Renal pelvis (tissue), 4 donors: ENCODE data around the gene CCDC107. TPM values are rescaled to one million over a fixed set of nuclear protein-coding genes. Genes with fewer than 3 reads are reported as not detected.
A peak's percentile ranks its signal among the peaks of the same experiment; 100 is the strongest.

Source experiments
- DNase-seq: peaks from one replicate; pipeline ENCODE4 v3.0.0-alpha.2; 2013
- polyA plus RNA-seq, 3 donors: library from polyadenylated mRNA; unstranded; fragments of 120-200 nt; gene quantifications; one replicate each; pipeline ENCODE4 v1.2.1, GENCODE V29; 2013; ENCODE audit not compliant: insufficient read length in 3 of 3

The CCDC107 gene
- polyA plus RNA-seq, 3 donors: 16.9 to 21.1 (median 18.5) TPM

DNA sequence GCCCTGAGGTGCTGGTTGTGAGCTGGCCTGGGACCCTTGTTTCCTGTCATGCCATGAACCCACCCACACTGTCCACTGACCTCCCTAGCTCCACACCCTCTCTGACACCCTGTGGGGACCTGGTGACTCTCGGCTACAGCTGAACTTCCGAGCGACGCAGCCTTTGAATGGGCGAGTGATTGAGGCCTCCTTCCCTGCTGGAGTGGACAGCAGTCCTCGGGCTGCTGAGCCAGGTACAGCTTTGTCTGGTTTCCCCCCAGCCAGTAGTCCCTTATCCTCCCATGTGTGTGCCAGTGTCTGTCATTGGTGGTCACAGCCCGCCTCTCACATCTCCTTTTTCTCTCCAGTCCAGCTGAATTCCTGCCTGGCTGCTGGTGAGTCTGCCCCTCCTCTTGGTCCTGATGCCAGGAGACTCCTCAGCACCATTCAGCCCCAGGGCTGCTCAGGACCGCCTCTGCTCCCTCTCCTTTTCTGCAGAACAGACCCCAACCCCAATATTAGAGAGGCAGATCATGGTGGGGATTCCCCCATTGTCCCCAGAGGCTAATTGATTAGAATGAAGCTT lies 21.8 kb downstream of the CCDC107 start:
- DNase-seq: no peak

DNA sequence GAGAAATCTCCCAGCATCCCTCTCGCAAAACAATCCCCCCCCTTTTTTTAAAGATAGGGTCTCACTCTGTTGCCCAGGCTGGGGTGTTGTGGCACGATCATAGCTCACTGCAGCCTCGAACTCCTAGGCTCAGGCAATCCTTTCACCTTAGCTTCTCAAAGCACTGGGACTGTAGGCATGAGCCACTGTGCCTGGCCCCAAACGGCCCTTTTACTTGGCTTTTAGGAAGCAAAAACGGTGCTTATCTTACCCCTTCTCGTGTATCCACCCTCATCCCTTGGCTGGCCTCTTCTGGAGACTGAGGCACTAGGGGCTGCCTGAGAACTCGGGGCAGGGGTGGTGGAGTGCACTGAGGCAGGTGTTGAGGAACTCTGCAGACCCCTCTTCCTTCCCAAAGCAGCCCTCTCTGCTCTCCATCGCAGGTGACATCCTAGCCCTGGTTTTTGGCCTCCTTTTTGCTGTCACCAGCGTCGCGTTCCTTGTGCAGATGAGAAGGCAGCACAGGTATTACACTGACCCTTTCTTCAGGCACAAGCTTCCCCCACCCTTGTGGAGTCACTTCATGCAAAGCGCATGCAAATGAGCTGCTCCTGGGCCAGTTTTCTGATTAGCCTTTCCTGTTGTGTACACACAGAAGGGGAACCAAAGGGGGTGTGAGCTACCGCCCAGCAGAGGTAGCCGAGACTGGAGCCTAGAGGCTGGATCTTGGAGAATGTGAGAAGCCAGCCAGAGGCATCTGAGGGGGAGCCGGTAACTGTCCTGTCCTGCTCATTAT lies 22.4 kb downstream of the CCDC107 start:
- DNase-seq: no peak

DNA sequence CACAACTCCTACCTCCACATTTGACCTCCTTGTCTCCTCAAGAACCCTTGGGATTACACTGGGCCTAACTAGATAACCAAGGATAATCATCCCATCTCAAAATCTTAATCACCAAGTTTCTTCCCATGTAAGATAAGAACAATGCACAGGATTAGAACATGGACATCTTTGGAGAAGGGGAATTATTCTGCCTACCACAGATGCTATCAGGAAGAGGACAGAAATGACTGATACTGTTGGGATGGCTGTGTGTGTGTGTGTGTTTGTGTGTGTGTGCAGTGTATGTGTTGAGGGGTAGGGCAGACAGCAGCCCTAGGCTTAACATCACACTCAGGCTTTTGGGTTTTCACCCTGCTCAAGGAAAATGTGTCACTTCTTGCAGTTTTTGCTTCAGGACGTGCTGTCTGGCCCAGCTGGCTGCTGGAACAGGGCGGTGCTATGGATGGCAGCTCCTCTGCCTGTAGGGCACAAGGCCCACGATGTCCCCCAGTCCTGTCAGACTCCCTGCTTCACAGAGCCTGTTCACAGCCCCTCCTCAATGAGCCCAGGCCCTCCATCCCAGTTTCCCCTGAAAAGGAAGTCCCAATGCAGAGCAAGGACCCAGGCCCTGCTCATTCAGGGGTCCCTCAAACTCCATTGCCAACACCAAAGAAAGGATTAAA lies 23.4 kb downstream of the CCDC107 start:
- no peak for DNase-seq

DNA sequence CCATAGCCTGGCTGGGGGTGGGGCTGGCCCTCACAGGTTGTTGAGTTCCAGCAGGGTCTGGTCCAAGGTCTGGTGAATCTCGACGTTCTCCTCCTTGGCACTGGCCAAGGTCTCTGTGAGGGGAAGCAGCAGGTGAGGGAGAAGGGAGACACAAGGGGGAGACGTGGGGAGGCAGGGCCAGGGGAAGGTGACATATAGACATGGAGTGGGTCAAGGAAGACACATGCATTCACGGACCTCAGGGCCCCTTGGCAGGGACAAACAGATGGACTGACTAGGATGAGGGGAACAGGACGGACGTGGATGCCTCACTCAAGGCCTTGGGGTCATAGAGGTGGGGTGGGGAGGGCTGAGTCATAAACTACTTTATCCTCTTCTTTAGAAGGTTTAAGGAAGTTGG lies 24.0 kb downstream of the CCDC107 start:
- DNase-seq: no peak

DNA sequence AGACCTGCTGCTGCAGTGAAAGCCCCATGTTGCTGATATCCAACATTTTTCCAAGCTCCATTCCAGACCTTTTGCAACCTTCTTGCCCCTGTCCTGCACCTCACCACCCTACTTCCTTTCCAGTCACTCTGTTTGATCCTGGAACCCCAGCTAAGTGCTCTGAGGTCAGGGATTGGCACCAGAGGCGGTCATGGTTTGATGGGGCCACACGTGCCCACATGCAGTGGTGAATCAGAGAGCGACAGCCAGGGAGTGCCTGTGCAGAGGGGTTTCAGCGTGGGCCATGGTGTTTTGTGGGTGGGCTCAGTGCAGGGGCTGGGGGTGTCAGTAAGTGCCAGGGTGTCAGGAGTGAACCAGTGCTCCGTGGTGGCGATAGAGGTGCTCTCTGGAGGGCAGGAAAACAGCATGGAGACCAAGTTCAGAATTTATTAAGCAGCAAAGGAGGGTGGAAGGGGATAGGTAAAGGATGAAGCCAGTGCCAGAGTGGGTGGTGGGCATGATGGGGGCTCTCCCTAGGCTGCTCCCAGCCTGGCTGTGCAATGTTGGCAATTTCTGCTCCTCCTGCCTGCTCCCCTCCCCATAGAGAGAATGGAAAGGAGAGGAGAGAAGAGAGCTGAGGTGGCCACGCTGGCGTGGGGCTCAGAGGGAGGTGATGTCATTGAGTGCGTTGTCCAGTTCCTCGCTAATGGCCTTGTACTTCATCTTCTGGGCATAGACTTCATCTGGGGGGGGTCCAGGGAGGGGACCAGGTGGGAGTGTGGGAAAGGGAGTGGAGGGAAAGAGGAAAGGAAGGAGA lies 24.6 kb downstream of the CCDC107 start:
- no peak for DNase-seq

DNA sequence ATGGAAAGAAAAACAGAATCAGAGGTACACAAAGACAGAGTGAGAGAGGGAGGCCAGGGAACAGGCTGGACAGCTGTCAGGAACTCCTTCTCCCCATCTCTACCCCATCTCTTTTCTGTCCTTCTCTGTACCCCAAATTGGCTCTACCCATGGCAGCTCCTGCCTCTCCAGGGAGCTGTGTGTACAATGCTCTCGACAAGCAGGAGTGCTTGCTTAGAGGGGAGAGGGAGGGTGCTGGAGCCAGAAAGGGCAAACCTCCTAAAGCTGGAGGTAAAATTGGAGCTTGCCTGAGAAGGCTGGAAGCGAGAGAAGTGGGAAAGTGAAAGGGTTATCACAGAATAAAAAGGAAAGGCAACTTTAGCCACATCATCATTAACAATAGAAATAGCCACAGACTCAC lies 25.2 kb downstream of the CCDC107 start:
- no peak for DNase-seq

DNA sequence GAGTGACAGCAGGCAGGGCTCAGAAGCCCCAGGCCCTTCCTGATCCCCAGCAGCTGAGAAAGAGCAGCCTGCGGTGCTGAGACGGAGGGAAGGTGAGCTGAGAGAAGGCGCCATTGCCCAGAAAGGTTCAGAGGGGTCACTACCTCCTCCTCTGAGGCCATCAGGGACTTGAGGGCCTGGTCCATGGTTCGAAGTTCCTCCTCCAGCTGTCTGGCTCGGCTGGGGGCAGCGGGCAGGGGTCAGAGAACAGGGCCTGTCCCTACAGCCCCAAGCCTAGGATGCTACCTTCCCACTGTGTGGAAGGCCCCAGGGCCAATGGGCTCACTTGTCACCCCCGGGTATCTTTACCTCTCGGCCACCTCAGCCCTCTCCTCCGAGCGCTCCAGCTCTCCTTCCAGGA lies 26.8 kb downstream of the CCDC107 start:
- DNase-seq: no peak

DNA sequence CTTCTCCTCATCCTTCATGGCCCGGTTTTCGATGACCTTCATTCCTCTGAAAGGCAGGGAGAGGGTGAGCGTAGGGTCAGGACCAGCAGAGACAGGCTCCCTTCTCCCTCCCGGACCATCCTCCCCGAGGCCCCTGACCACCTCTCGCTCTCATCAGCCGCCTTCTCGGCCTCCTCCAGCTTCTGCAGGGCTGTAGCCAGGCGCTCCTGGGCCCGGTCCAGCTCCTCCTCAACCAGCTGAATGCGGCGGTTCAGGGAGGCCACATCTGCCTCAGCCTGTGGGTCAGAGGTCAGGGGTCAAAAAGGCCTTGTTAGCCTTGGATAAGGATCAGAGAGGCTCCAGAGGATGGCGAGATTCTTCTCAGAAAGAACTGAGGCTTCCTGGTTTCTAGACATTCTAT lies 27.4 kb downstream of the CCDC107 start:
- no peak for DNase-seq

DNA sequence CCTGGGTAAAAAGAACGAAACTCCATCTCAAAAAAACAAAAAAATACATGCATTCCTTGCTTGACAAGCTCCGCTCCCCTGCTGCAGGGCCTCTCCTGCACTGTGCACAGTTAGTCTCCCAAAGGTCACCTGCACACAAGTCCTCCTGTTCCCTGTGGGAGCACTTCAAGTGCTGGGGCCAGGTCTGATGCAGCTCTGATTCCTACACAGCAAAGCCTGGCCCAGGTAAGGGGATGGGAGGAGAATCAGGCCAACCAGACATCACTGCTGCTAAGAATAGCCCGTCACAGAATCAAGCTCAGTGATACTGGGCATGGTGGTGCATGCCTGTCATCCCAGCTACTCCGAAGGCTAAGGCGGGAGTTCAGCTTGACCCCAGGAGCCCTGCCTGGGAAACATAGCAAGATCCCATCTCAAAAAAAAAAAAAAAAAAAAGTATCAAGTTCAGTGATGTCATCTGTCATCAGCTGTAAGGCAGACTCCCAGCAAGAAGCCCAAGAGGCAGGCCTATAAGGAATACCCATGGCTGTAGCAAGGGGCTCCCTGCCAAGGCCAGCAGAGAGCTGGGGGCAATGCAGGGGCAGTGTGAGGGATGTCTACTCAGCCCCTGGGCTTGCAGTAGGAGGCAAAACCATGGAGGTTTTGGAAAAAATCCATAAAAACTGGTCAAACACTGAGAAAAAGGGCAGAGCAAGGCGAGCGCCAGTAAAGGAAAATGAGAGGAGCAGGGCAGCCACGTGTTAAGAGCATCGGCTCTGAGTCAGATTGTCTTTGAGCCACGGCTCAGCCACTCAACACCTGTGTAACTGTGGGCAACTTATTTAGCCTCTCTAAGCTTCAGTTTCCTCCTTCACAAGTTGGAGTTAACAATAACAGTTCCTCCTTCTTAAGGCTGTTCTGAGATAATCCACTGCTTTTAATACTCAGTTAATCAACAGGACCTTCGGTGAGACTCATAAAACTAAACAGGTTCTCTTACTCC lies 28.4 kb downstream of the CCDC107 start:
- no peak for DNase-seq

DNA sequence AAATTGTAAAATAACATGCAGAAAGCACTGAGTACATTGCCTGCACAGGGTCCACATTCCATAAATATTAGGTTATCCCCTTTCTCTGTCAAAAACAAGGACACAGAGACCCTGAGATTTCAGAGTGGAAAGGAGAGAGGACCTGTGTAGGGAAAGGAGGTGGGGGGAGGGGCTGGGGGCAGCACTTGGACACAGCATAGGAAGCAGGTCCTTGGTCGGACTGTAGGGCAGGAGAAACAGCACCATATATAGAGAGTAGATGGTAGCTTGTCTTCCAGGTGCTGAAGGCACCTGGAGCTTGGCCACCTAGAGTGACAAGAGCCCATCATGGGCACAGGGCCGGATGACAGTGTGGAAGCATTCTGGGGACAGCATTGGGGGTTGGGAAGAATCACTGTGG lies 29.2 kb downstream of the CCDC107 start:
- no peak for DNase-seq

DNA sequence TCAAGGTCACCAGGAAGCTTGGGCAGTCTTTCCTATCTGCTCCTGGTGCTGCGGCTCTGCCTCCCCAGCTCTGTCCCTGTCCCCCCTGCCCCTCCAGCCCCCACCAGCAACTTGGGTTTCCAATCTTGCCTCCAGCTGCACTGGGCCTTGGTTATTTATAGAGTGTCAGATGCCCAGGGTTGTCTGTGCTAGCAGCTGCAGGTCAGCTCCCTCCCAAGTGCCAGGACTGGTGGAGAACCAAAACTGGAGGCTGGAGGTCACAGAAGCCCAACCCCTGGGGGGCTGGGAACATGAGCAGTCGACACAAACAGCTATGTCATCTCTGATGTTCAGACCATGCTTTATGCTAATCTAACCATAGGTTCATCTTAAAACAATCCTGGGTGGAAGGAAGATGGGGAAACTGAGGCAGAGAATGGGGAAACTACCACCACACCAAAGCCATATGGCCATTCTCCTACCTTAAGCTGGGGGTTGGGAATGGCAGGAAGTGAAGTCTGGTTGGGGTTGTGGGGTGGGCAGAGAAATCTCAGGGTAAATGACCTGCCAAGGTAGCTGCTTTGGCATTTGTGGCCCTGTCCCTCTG lies 30.0 kb downstream of the CCDC107 start:
- no peak for DNase-seq

DNA sequence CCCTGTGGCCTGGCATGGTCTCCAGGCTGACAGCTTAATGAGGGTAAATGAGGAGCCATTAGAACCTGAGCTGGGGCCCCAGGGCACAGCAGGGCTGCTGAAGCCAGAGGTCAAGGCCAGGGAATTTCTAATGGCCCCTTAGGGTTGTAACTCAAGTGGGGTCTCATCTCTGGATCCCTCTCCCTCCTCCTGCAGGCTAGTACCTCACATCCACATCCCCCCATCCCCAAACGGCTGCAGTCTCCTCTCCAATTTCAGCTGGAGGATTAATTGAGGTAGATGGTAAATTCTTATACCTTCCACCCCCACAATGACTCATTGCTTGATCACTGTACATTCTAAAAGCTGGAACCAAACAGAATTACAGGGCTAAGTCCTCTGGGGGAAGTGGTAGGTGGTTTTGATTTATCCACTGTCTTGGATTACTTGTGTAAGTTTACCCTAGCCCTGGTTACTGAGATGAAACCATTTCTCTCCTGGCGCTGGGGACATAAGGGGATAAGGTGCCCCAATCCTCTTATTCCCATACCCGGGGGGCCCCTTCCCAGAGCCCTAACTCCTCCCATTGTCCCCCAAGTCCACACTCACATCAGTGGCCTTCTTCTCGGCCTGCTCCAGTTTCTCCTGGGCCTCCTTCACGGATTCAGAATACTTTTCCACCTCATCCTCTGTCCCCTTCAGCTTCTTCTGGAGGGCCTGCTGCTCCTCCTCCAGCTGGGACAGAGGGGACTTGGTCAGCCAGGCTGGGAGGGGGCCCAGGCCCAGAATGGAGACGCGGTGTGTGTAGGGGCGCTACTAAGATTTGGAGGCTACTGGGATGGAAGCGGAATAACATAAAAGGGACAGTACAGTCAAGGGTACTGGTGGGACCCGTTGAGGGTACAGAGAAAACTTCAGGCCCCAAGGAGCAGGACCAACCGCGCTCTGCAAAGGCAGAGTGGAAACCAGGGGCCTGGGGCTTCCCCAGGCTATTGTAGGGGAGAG lies 30.8 kb downstream of the CCDC107 start:
- no peak for DNase-seq

DNA sequence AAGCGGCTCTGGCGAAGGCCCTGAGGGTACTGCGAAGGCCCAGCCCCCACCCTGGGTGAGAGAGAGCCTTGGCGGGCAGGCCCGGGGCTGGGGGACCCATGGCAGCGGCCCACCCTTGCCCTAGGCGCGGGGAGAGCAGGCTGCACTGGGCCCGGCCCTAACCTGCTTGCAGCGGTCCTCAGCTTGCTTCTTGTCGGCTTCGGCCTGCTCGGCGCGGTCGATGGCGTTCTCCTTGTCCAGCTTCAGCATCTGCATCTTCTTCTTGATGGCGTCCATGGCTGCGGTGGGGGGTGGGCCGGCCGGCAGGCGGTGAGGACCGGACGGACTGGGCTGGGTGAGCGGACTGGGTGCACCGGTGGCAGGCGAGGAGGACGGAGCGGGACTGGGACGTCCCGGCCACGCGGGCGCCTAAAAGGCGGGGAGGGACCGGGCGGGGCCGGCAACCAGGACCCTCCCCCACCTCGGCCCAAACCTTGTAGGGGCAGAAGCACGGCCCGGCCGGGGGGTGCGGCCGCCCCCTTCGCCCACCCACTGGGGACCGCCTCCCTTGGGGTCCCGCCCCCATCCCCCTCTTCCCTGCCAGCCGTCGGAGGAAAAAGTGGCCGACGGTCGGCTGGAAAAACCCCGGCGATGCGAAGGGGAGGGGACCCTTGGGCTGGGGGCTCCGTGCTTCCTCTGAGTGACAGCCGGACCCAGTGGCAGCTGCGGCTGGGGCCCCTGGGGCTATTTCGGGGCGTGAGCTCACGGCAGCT lies 31.6 kb downstream of the CCDC107 start, which contains the start of gene TPM2:
TPM2 (minus strand) TSS at position 384 of the 752 bp plus-strand sequence; CDS start at position 276, 108 bp downstream.
- peak; percentile 76 for DNase-seq

DNA sequence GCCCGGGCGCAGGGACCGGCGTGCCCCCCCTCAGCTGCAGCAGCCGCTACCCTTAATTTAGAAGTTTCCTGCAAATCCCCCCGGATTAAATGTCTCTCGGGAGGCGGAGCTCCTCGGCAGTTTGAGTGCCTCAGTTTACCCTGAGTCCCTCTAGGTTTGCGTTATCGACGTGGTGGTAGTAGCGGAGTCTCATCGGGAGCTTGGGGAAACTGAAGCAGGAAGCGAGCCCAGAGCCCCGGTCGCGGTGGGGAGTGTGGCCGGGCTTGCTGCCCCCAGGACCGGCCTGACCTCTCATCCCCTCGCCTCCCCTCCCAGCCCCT lies 32.2 kb downstream of the CCDC107 start:
- no peak for DNase-seq

DNA sequence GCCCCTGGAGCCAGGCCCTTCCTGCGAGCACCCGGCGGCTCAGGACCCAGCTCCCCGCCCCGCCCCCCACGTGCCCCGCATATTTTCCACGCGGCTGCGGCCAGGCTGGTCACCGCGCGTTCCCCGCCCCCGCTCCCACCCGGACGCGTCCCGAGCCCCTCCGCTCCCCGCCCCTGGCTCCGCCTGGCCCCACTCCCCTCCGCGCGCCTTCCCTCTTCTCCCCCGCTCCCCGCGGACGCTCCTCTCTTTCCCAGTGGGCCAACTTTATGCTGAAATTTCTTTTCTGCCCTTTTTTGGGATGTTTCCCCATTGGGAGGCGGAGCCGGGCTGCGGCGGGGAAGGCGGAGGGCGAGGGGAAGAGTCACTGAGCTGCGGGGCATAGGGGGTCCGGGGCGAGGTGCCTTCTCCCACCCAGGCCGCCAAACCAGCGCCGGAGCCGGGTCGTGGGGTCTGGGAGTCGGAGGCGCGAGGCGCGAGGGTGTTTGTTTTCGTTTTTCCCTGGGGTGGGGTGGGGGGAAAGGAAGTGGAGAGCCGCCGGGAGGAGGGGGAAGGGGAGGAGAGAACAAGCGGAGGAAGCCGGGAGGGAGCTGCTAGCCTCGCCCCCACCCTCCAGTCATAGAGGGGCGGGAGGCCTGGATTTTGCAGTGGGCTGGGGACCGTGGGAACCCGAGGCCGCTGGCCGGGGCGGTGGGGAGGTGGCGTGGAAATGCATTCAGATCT lies 32.7 kb downstream of the CCDC107 start:
- no peak for DNase-seq

DNA sequence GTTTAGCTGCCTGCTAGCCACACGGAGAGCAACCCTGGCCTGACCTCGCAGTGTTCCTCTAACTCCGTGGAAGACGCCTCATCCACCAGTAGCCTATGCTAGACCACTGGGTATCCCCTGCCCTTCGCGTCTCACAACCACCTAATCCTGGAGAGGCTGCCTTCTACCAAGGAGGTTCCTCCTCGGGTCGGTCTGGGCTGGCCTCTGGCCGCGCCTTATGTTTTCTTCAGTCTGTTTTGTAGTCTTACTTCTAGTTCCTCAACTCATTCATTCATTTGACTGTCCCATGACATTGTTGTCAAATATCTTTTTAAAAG lies 33.2 kb downstream of the CCDC107 start:
- DNase-seq: no peak

DNA sequence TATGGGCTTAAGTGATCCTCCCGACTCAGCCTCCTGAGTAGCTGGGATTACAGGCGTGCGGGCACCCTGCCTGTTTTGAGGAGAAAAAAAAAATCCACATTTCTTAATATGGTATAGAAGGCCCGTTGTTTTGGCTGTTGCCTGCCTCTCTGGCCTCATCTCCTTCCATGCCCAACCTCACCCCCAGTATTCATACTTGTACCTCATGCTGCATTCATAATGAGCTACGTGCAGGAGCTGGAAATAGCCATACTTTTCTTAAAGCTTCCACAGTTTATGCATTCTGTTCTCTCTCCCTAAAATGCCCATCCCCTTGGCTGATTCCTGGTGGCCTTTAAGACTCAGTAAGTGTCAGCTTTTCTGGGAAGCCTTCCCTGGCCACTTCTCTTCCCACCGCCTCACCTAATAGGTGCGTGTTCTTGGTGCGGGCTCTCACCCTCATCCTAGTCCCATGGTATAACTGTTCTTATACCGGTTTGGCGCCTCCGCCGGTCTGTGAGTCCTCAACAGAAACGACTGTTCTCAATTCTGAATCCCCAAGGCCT lies 33.7 kb downstream of the CCDC107 start:
- DNase-seq: no peak

DNA sequence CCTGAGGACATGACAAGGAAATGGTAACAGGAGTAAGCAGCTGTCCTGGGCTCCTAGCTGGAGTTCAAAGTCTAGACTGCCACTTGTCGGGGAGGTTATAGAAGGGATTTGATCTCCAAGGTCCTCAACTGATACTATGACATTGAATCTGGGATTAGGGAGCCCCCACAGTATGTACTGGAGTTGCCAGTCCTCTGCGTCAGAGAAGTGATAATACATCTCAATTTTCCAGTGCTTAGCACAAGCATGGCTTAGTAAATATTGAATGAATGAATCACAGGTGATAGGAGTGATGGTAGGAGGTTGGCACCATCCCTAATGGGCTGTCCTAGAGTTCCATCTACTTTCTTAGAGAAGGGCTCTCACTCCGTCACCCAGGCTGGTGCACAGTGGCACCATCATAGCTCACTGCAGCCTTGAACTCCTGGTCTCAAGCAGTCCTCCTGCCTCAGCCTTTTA lies 37.9 kb downstream of the CCDC107 start:
- no peak for DNase-seq
